Measurements from ENCODE around the gene TRIM69. TPM values are rescaled to one million over a fixed set of nuclear protein-coding genes. Genes with fewer than 3 reads are reported as not detected.
"Not testable (repeated sequence)": the region's sequence is repeated elsewhere in the genome, so short reads cannot be mapped to it uniquely, and the experiment has no call there.

The TRIM69 gene
- total RNA-seq, 1 donor from 2014 or later: 38.6 TPM

GRCh38 chr15:44711096-44711742 lies 25.1 kb upstream of the TRIM69 start, which contains the start of the genes B2M and PATL2:
Gene B2M, plus strand, starts transcription at chr15:44711517. Its CDS starts 30 bp downstream, at chr15:44711547.
Gene PATL2, minus strand, starts transcription at chr15:44711323. Its CDS starts 34,833 bp downstream, at chr15:44676490.
- Mint-ChIP-seq H3K9me3 (no peaks in the 10 kb centered on the region), H3K4me1 (peaks cover 42% of the 10 kb centered on the region), H3K36me3 (ENCODE audit: low read depth) (peaks cover 61% of the 10 kb centered on the region), H3K4me3 (peak within 1 kb of the TSS; percentile 94), H3K27ac (peak within 1 kb of the TSS; percentile 100), H3K27me3 (no peaks in the 10 kb centered on the region)
- intact Hi-C loops (cut with micrococcal nuclease): loop anchor here (1.0 to 5.0 kb wide), 5 partner anchors 8 to 491 kb away; partner anchors contain the start of genes CTDSPL2 and SPG11
- peak; percentile 99 for DNase-seq

- Mint-ChIP-seq H3K9me3 (no peaks in the 10 kb centered on the region), H3K27me3 (no peaks in the 10 kb centered on the region), H3K4me3 (peak overlapping the region; percentile 94), H3K36me3 (ENCODE audit: low read depth) (peaks cover 66% of the 10 kb centered on the region), H3K4me1 (peaks cover 47% of the 10 kb centered on the region), H3K27ac (peak overlapping the region; percentile 100)
- intact Hi-C loops (cut with micrococcal nuclease): loop anchor here (1.0 to 5.0 kb wide), 6 partner anchors 7 to 490 kb away; partner anchors contain the start of genes CTDSPL2, EIF3J and SPG11
- peak; percentile 89 for DNase-seq
Measured at GRCh38 chr15:44711743-44712345, 24.5 kb upstream of the TRIM69 start.

- H3K27ac Mint-ChIP-seq: peak overlapping the region; percentile 100
- H3K9me3 Mint-ChIP-seq: no peaks in the 10 kb centered on the region
- H3K4me3 Mint-ChIP-seq: peak overlapping the region; percentile 94
- peaks cover 73% of the 10 kb centered on the region for H3K36me3 Mint-ChIP-seq (ENCODE audit: low read depth)
- peaks cover 52% of the 10 kb centered on the region for H3K4me1 Mint-ChIP-seq
- no peaks in the 10 kb centered on the region for H3K27me3 Mint-ChIP-seq
- DNase-seq: peak; percentile 93
- intact Hi-C loops (cut with micrococcal nuclease): loop anchor here (2.0 to 5.0 kb wide), 2 partner anchors 176 to 490 kb away; partner anchors contain the start of gene EIF3J
Measured at GRCh38 chr15:44712346-44713005, 23.9 kb upstream of the TRIM69 start.

GRCh38 chr15:44713006-44713966 lies 23.0 kb upstream of the TRIM69 start:
- no peaks in the 10 kb centered on the region for H3K9me3 Mint-ChIP-seq
- intact Hi-C loops (cut with micrococcal nuclease): loop anchor here (2.0 to 5.0 kb wide), 2 partner anchors 176 to 489 kb away; partner anchors contain the start of gene EIF3J
- H3K4me1 Mint-ChIP-seq: peaks cover 57% of the 10 kb centered on the region
- peaks cover 78% of the 10 kb centered on the region for H3K36me3 Mint-ChIP-seq (ENCODE audit: low read depth)
- H3K27me3 Mint-ChIP-seq: no peaks in the 10 kb centered on the region
- H3K27ac Mint-ChIP-seq: peak overlapping the region; percentile 100
- H3K4me3 Mint-ChIP-seq: peak overlapping the region; percentile 94
- peak; percentile 74 for DNase-seq

- H3K4me3 Mint-ChIP-seq: peak overlapping the region; percentile 94
- intact Hi-C loops (cut with micrococcal nuclease): no loop called here
- no peaks in the 10 kb centered on the region for H3K9me3 Mint-ChIP-seq
- DNase-seq: peak; percentile 71
- peak overlapping the region; percentile 90 for H3K27ac Mint-ChIP-seq
- no peaks in the 10 kb centered on the region for H3K27me3 Mint-ChIP-seq
- H3K4me1 Mint-ChIP-seq: peaks cover 60% of the 10 kb centered on the region
- peaks cover 82% of the 10 kb centered on the region for H3K36me3 Mint-ChIP-seq (ENCODE audit: low read depth)
Measured at GRCh38 chr15:44715142-44715796, 21.1 kb upstream of the TRIM69 start.

GRCh38 chr15:44715797-44716334 lies 20.5 kb upstream of the TRIM69 start:
- peak; percentile 58 for DNase-seq
- Mint-ChIP-seq H3K4me3 (peak overlapping the region; percentile 94), H3K9me3 (no peaks in the 10 kb centered on the region), H3K27me3 (no peaks in the 10 kb centered on the region), H3K36me3 (ENCODE audit: low read depth) (peaks cover 87% of the 10 kb centered on the region), H3K4me1 (peaks cover 62% of the 10 kb centered on the region), H3K27ac (peak overlapping the region; percentile 90)
- intact Hi-C loops (cut with micrococcal nuclease): no loop called here

- Mint-ChIP-seq H3K4me3 (peak overlapping the region; percentile 94), H3K4me1 (peaks cover 71% of the 10 kb centered on the region), H3K9me3 (no peaks in the 10 kb centered on the region), H3K27ac (peak overlapping the region; percentile 97), H3K27me3 (no peaks in the 10 kb centered on the region), H3K36me3 (ENCODE audit: low read depth) (peaks cover 81% of the 10 kb centered on the region)
- intact Hi-C loops (cut with micrococcal nuclease): no loop called here
- peak; percentile 54 for DNase-seq
Measured at GRCh38 chr15:44716983-44717602, 19.2 kb upstream of the TRIM69 start.

GRCh38 chr15:44718180-44718926 lies 18.0 kb upstream of the TRIM69 start:
- DNase-seq: peak; percentile 59
- intact Hi-C loops (cut with micrococcal nuclease): no loop called here
- Mint-ChIP-seq H3K4me3 (peak overlapping the region; percentile 94), H3K36me3 (ENCODE audit: low read depth) (peaks cover 70% of the 10 kb centered on the region), H3K9me3 (no peaks in the 10 kb centered on the region), H3K4me1 (peaks cover 74% of the 10 kb centered on the region), H3K27ac (peak overlapping the region; percentile 97), H3K27me3 (no peaks in the 10 kb centered on the region)

GRCh38 chr15:44718927-44719292 lies 17.4 kb upstream of the TRIM69 start:
- intact Hi-C loops (cut with micrococcal nuclease): loop anchor here (1.0 kb wide), 2 partner anchors 8 to 9 kb away; partner anchors contain the start of genes B2M and PATL2
- H3K9me3 Mint-ChIP-seq: no peaks in the 10 kb centered on the region
- H3K4me3 Mint-ChIP-seq: peak overlapping the region; percentile 94
- no peak for DNase-seq
- no peaks in the 10 kb centered on the region for H3K27me3 Mint-ChIP-seq
- peaks cover 65% of the 10 kb centered on the region for H3K36me3 Mint-ChIP-seq (ENCODE audit: low read depth)
- peak overlapping the region; percentile 97 for H3K27ac Mint-ChIP-seq
- peaks cover 75% of the 10 kb centered on the region for H3K4me1 Mint-ChIP-seq

GRCh38 chr15:44719293-44719999 lies 16.9 kb upstream of the TRIM69 start:
- Mint-ChIP-seq H3K9me3 (no peaks in the 10 kb centered on the region), H3K27ac (peak overlapping the region; percentile 97), H3K27me3 (no peaks in the 10 kb centered on the region), H3K4me3 (peak overlapping the region; percentile 48), H3K36me3 (ENCODE audit: low read depth) (peaks cover 60% of the 10 kb centered on the region), H3K4me1 (peaks cover 77% of the 10 kb centered on the region)
- intact Hi-C loops (cut with micrococcal nuclease): loop anchor here (1.0 kb wide), 2 partner anchors 8 to 9 kb away; partner anchors contain the start of genes B2M and PATL2
- peak; percentile 88 for DNase-seq

- DNase-seq, H3K27me3 Mint-ChIP-seq, H3K9me3 Mint-ChIP-seq, H3K4me3 Mint-ChIP-seq: not testable (repeated sequence)
- Mint-ChIP-seq H3K27ac (peak overlapping the region; percentile 97), H3K4me1 (peaks cover 78% of the 10 kb centered on the region), H3K36me3 (ENCODE audit: low read depth) (peaks cover 55% of the 10 kb centered on the region)
- intact Hi-C loops (cut with micrococcal nuclease): loop anchor here (1.0 to 10.0 kb wide), 4 partner anchors 8 to 895 kb away; partner anchors contain the start of genes B2M, MFAP1, PATL2 and WDR76
Measured at GRCh38 chr15:44720000-44720435, 16.3 kb upstream of the TRIM69 start.
